Mucosa of descending colon (tissue), 3 donors: ENCODE measurements around the gene ST6GALNAC3. TPM values are rescaled to one million over a fixed set of nuclear protein-coding genes. Genes with fewer than 3 reads are reported as not detected.

Experiments used
- ATAC-seq: fragments of 200-7000 bp; cut with Tn5 transposase; one replicate; pipeline ENCODE4 v1.9.1; 2020; ENCODE audit warnings: mild to moderate bottlenecking, moderate library complexity
- DNase-seq, 3 donors: peaks; one replicate each; pipeline ENCODE4 v3.0.0-alpha.2; 2020
- H3K36me3 ChIP-seq: fragments of 200-600 bp; one replicate; pipeline ENCODE4 v1.8.0; 2021; ENCODE audit warnings: low read depth, mild to moderate bottlenecking
- H3K4me1 ChIP-seq: fragments of 200-600 bp; one replicate; pipeline ENCODE4 v1.8.0; 2021; ENCODE audit warnings: low read depth, mild to moderate bottlenecking
- H3K4me3 ChIP-seq: fragments of 200-600 bp; one replicate; pipeline ENCODE4 v1.8.0; 2021; ENCODE audit warnings: mild to moderate bottlenecking
- H3K9me3 ChIP-seq: fragments of 200-600 bp; one replicate; pipeline ENCODE4 v1.8.0; 2021; ENCODE audit warnings: mild to moderate bottlenecking
- CTCF ChIP-seq: fragments of 200-600 bp; IDR thresholded peaks from one replicate; pipeline ENCODE4 v1.8.0; 2022; ENCODE audit warnings: antibody characterized with exemption, mild to moderate bottlenecking
- intact Hi-C, 2 donors: fragments of 100-400 bp; cut with DNase I in 1 of 2; cut with micrococcal nuclease in 1 of 2; formaldehyde crosslinking; loops; one replicate each; pipeline versions ENCODE4 v1.11.0 to v1.11.1; 2022; cut with DNase I, micrococcal nuclease
- total RNA-seq, 3 donors: library from RNA; stranded (reverse); fragmentation: NEBNext Ultra II Directional in 2 of 3; extraction: Animal tissue kit (Norgen Biotek cat#: 25700) in 2 of 3; gene quantifications; one replicate each; pipeline versions ENCODE4 v1.2.1 to v1.2.4, GENCODE V29; 2021 to 2023
- donor health status: DM: no; HTN: no; CAD: no; lungs with moderate emphysema.
- donor health status: DM: no; HTN: no; CAD: no.
- donor health status: DM: no; HTN: yes; CAD: no.

ST6GALNAC3 gene
- total RNA-seq, 3 donors from 2014 or later = 5.4 to 9.0 (median 6.7) TPM

- TF ChIP-seq CTCF = no peak
- H3K4me1 ChIP-seq = peaks cover 22% of the 10 kb centered on the region
- H3K9me3 ChIP-seq = no peaks in the 10 kb centered on the region
- no peaks in the 10 kb centered on the region for H3K36me3 ChIP-seq
- intact Hi-C loops = no loop called here
- H3K4me3 ChIP-seq = no peak overlapping the region
- DNase-seq (no peak), ATAC-seq (no peak)
Observed at GRCh38 chr1:76073481-76073880, 1.1 kb upstream of the ST6GALNAC3 start.

- Histone ChIP-seq H3K9me3 (no peaks in the 10 kb centered on the region), H3K4me1 (peaks cover 16% of the 10 kb centered on the region), H3K36me3 (no peaks in the 10 kb centered on the region), H3K4me3 (no peak overlapping the region)
- no peak for TF ChIP-seq CTCF
- intact Hi-C loops = no loop called here
- no peak for ATAC-seq
- DNase-seq = no peak
Observed at GRCh38 chr1:76075188-76075489, 593 bp downstream of the ST6GALNAC3 start.

- H3K4me1 ChIP-seq = peaks cover 16% of the 10 kb centered on the region
- no peak overlapping the region for H3K4me3 ChIP-seq
- ATAC-seq = peak; percentile 3
- no peak for DNase-seq
- intact Hi-C loops = no loop called here
- no peaks in the 10 kb centered on the region for H3K9me3 ChIP-seq
- no peaks in the 10 kb centered on the region for H3K36me3 ChIP-seq
- TF ChIP-seq CTCF = no peak
Observed at GRCh38 chr1:76075877-76076276, 1.3 kb downstream of the ST6GALNAC3 start.

- intact Hi-C loops = no loop called here
- no peaks in the 10 kb centered on the region for H3K9me3 ChIP-seq
- peaks cover 7% of the 10 kb centered on the region for H3K4me1 ChIP-seq
- H3K36me3 ChIP-seq = no peaks in the 10 kb centered on the region
- ATAC-seq (no peak), DNase-seq (no peak)
- no peak overlapping the region for H3K4me3 ChIP-seq
- no peak for TF ChIP-seq CTCF
Observed at GRCh38 chr1:76079475-76080227, 5.1 kb downstream of the ST6GALNAC3 start.

GRCh38 chr1:76080552-76081079 is 6.1 kb downstream of the ST6GALNAC3 start:
- ATAC-seq (no peak), DNase-seq (no peak)
- H3K9me3 ChIP-seq = no peaks in the 10 kb centered on the region
- TF ChIP-seq CTCF = no peak
- intact Hi-C loops = no loop called here
- no peaks in the 10 kb centered on the region for H3K4me1 ChIP-seq
- H3K4me3 ChIP-seq = no peak overlapping the region
- H3K36me3 ChIP-seq = no peaks in the 10 kb centered on the region
